IMR-90 (cell line): ENCODE results near the gene ACHE. TPM values are rescaled to one million over a fixed set of nuclear protein-coding genes. Genes with fewer than 3 reads are reported as not detected.

Experiments used
- ATAC-seq: fragments of 200-7000 bp; cut with Tn5 transposase; 2 replicates; pipeline ENCODE4 v1.9.1; 2020; ENCODE audit warnings: low read depth, mild to moderate bottlenecking, moderate library complexity
- BruUV-seq: library from RNA; stranded (reverse); fragments of 400-500 nt; replicated peaks from 2 replicates; lab custom pipeline; 2021; lab: Mats Ljungman, UMichigan
- CTCF ChIA-PET: fragments of 300-600 bp; formaldehyde crosslinking; extraction: SDS; loops from one replicate; lab custom pipeline; 2021; ENCODE audit warnings: antibody characterized with exemption; lab: Yijun Ruan, JAX
- POLR2A ChIA-PET: fragments of 300-600 bp; sonication (Branson Sonifier 250); formaldehyde crosslinking; loops from one replicate; lab custom pipeline; 2022; ENCODE audit warnings: antibody characterized with exemption; ENCODE audit not compliant: unreplicated experiment; lab: Charles Lee
- DNase-seq: peaks from one replicate; pipeline ENCODE4 v3.0.0; 2013
- H2AFZ ChIP-seq: replicated peaks from 2 replicates; pipeline ENCODE3; 2013; ENCODE audit warnings: low read length, mild to moderate bottlenecking; ENCODE audit not compliant: poor library complexity
- H2AK5ac ChIP-seq: 2 replicates; pipeline ENCODE4 v1.6.1; 2013; ENCODE audit warnings: low read depth, low read length, inconsistent platforms
- H2AK9ac ChIP-seq: replicated peaks from 2 replicates; pipeline ENCODE3; 2013; ENCODE audit warnings: mild to moderate bottlenecking, low read depth, low read length, moderate library complexity; ENCODE audit not compliant: poor library complexity
- H2BK120ac ChIP-seq: 2 replicates; pipeline ENCODE4 v1.6.1; 2013; ENCODE audit warnings: low read depth, low read length, inconsistent platforms
- H2BK15ac ChIP-seq: 3 replicates; pipeline ENCODE4 v1.6.1; 2013; ENCODE audit warnings: low read depth, low read length, inconsistent platforms
- H2BK20ac ChIP-seq: 2 replicates; pipeline ENCODE4 v1.6.1; 2013; ENCODE audit warnings: low read depth, mild to moderate bottlenecking, inconsistent platforms, low read length, moderate library complexity
- H2BK5ac ChIP-seq: 2 replicates; pipeline ENCODE4 v1.6.1; 2013; ENCODE audit warnings: mild to moderate bottlenecking, low read depth, low read length, inconsistent platforms; ENCODE audit not compliant: poor library complexity, severe bottlenecking
- H3K14ac ChIP-seq: replicated peaks from 2 replicates; pipeline ENCODE4 v1.6.1; 2013; ENCODE audit warnings: low read depth, low read length, inconsistent platforms
- H3K18ac ChIP-seq: 2 replicates; pipeline ENCODE4 v1.6.1; 2013; ENCODE audit warnings: low read depth, low read length, control low read depth
- H3K23ac ChIP-seq: 2 replicates; pipeline ENCODE4 v1.6.1; 2013; ENCODE audit warnings: low read depth, low read length, inconsistent platforms
- H3K27ac ChIP-seq: 2 replicates; pipeline ENCODE4 v1.5.1; 2013; ENCODE audit warnings: mild to moderate bottlenecking, control low read depth, low read length; ENCODE audit not compliant: insufficient read depth
- H3K27me3 ChIP-seq: 2 replicates; pipeline ENCODE4 v1.6.1; 2013; ENCODE audit warnings: low read length; ENCODE audit not compliant: control insufficient read depth, insufficient read depth
- H3K36me3 ChIP-seq: 2 replicates; pipeline ENCODE4 v1.6.1; 2013; ENCODE audit warnings: low read length, mixed read lengths; ENCODE audit not compliant: control insufficient read depth, insufficient read depth
- H3K4ac ChIP-seq: 2 replicates; pipeline ENCODE4 v1.6.1; 2013; ENCODE audit warnings: low read depth, low read length, inconsistent platforms
- H3K4me1 ChIP-seq: 2 replicates; pipeline ENCODE4 v1.6.1; 2013; ENCODE audit warnings: low read length, mixed read lengths; ENCODE audit not compliant: control insufficient read depth, insufficient read depth
- H3K4me2 ChIP-seq: 2 replicates; pipeline ENCODE4 v1.6.1; 2013; ENCODE audit warnings: low read depth, mild to moderate bottlenecking, control low read depth, low read length, moderate library complexity
- H3K4me3 ChIP-seq: 2 replicates; pipeline ENCODE4 v1.5.1; 2013; ENCODE audit warnings: low read depth, mild to moderate bottlenecking, control low read depth, low read length, moderate library complexity; ENCODE audit not compliant: insufficient read depth
- H3K56ac ChIP-seq: 2 replicates; pipeline ENCODE4 v1.6.1; 2013; ENCODE audit warnings: low read length, inconsistent platforms; ENCODE audit not compliant: insufficient read depth; ENCODE audit errors: extremely low read depth
- H3K79me1 ChIP-seq, 2 experiments: 2 replicates each; pipeline ENCODE4 v1.6.1; 2013; ENCODE audit warnings: low read length in 2 of 2, inconsistent platforms in 1 of 2, low read depth in 1 of 2
- H3K9ac ChIP-seq: 2 replicates; pipeline ENCODE4 v1.6.1; 2013; ENCODE audit warnings: low read depth, low read length, control low read depth
- H3K9me1 ChIP-seq: 2 replicates; pipeline ENCODE4 v1.6.1; 2013; ENCODE audit warnings: low read length, inconsistent platforms; ENCODE audit not compliant: insufficient read depth
- H3K9me3 ChIP-seq: 2 replicates; pipeline ENCODE4 v1.6.1; 2013; ENCODE audit warnings: low read length; ENCODE audit not compliant: control insufficient read depth, insufficient read depth
- H4K20me1 ChIP-seq: 2 replicates; pipeline ENCODE4 v1.6.1; 2013; ENCODE audit warnings: low read length, inconsistent platforms; ENCODE audit not compliant: insufficient read depth
- H4K5ac ChIP-seq: 2 replicates; pipeline ENCODE4 v1.6.1; 2013; ENCODE audit warnings: mild to moderate bottlenecking, low read depth, low read length, control low read depth
- H4K8ac ChIP-seq, 2 experiments: 2 replicates each; pipeline ENCODE4 v1.6.1; 2013; ENCODE audit warnings: low read depth in 2 of 2, low read length in 2 of 2, control low read depth in 1 of 2, inconsistent platforms in 1 of 2
- H4K91ac ChIP-seq: 2 replicates; pipeline ENCODE4 v1.6.1; 2013; ENCODE audit warnings: low read depth, low read length, inconsistent platforms; ENCODE audit not compliant: insufficient read depth
- CEBPB ChIP-seq: IDR thresholded peaks from 2 replicates; pipeline ENCODE4 v1.6.1; 2012; ENCODE audit warnings: low read depth, low read length, improper control_type of control experiment
- CHD1 ChIP-seq: IDR thresholded peaks from 2 replicates; pipeline ENCODE4 v1.6.1; 2012; ENCODE audit warnings: low read depth, low read length, improper control_type of control experiment
- FOS ChIP-seq: fragments of 150-350 bp; IDR thresholded peaks from 2 replicates; pipeline ENCODE4 v1.6.1; 2016; ENCODE audit warnings: low read depth, low read length
- MAZ ChIP-seq: IDR thresholded peaks from 2 replicates; pipeline ENCODE4 v1.6.1; 2012; ENCODE audit warnings: low read depth, mild to moderate bottlenecking, low read length, improper control_type of control experiment, moderate library complexity, borderline replicate concordance
- NFE2L2 ChIP-seq: fragments of 150-350 bp; IDR thresholded peaks from 2 replicates; pipeline ENCODE4 v1.6.1; 2016; ENCODE audit warnings: low read depth, mild to moderate bottlenecking, low read length
- RAD21 ChIP-seq: IDR thresholded peaks from 2 replicates; pipeline ENCODE4 v1.6.1; 2012; ENCODE audit warnings: low read length, improper control_type of control experiment
- RCOR1 ChIP-seq: IDR thresholded peaks from 2 replicates; pipeline ENCODE4 v1.6.1; 2012; ENCODE audit warnings: mild to moderate bottlenecking, low read length, improper control_type of control experiment; ENCODE audit not compliant: insufficient replicate concordance
- RFX5 ChIP-seq: IDR thresholded peaks from 2 replicates; pipeline ENCODE4 v1.8.0; 2012; ENCODE audit warnings: low read depth, mild to moderate bottlenecking, low read length, moderate library complexity
- SMC3 ChIP-seq: fragments of 150-350 bp; IDR thresholded peaks from 2 replicates; pipeline ENCODE4 v1.6.1; 2016; ENCODE audit warnings: low read depth, mild to moderate bottlenecking, antibody characterized with exemption, low read length, moderate library complexity
- WGBS, 2 experiments: methylation state at CpG; one replicate each; pipeline versions ENCODE4 v1.1.5 to v1.1.7; 2013; ENCODE audit warnings: missing lambda C conversion rate in 2 of 2; ENCODE audit not compliant: insufficient read length in 1 of 2; ENCODE audit errors: extremely low coverage in 2 of 2; 5-methylcytosine and 5-hydroxymethylcytosine counted together
- dilution Hi-C: fragments of 300-500 bp; cut with HindIII; formaldehyde crosslinking; loops from one replicate; pipeline ENCODE4 v1.14.3; 2018; ENCODE audit warnings: low sequenced_read_pairs; ENCODE audit not compliant: unreplicated experiment
- in situ Hi-C: fragments of 300-500 bp; cut with MboI; formaldehyde crosslinking; loops from 3 replicates; pipeline ENCODE4 v1.14.3; 2019; ENCODE audit warnings: low sequenced_read_pairs, inconsistent platforms, mixed read lengths
- intact Hi-C: fragments of 100-400 bp; cut with micrococcal nuclease; formaldehyde crosslinking; loops from 2 replicates; pipeline ENCODE4 v1.10.0; 2022
- polyA plus RNA-seq, 3 experiments: library from polyadenylated mRNA; depleted of rRNA; stranded (reverse); fragments of >200 nt; gene quantifications; 2 replicates each; pipeline ENCODE4 v1.2.3, GENCODE V29; 2012; ENCODE audit warnings: low replicate concordance in 1 of 3
- total RNA-seq: library from RNA; depleted of rRNA; stranded (reverse); fragments of >200 nt; gene quantifications from 2 replicates; pipeline ENCODE4 v1.2.3, GENCODE V29; 2012
- TF ChIP-seq, protein P1 (sequence below): fragments of 150-350 bp; IDR thresholded peaks from 2 replicates; pipeline ENCODE4 v1.6.1; 2016; ENCODE audit warnings: low read depth, mild to moderate bottlenecking, low read length, moderate library complexity, borderline replicate concordance
- TF ChIP-seq, protein P2 (sequence below): conservative IDR thresholded peaks from 2 replicates; pipeline ENCODE4 v1.5.1; 2012; ENCODE audit warnings: mild to moderate bottlenecking, low read depth, low read length, improper control_type of control experiment
- TF ChIP-seq, protein P3 (sequence below): fragments of 150-350 bp; IDR thresholded peaks from 2 replicates; pipeline ENCODE4 v1.6.1; 2017; ENCODE audit warnings: mild to moderate bottlenecking, antibody characterized with exemption, low read length, low read depth

The ACHE gene
- total and polyA plus RNA-seq, 2 of the 4 experiments (the other 2 are of a cell fraction), result 0.41 TPM; not detected in 1

DNA sequence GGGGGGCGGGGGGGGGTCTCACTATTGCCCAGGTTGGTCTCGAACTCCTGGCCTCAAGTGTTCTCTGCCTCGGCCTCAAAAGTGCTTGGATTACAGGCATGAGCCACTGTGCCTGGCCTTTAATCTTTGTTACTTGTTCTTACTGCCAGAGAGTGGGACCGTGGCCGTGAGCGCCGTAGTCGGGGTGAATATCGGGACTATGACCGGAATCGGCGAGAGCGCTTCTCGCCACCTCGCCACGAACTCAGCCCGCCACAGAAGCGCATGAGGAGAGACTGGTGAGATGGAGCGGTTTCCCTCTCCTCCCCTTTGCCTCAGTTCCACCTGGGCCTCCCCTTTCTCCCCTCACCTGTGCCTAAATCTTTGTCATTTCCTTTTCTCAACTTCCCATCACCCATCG lies 14.6 kb downstream of the ACHE start:
- no peaks in the 10 kb centered on the region for H3K27me3 ChIP-seq
- ATAC-seq (no peak), DNase-seq (no peak)
- peaks cover 48% of the 10 kb centered on the region for H4K20me1 ChIP-seq
- no peaks in the 10 kb centered on the region; the same call in 1 of the 2 replicates for H3K9me1 ChIP-seq
- H3K4me1 ChIP-seq, result peaks cover 4% of the 10 kb centered on the region; the same call in 1 of the 2 replicates
- no peak overlapping the region for H3K14ac ChIP-seq
- POLR2A ChIA-PET, result interaction anchor here (0.6 kb wide), 1 partner anchor 9 kb away, joined by 4 read pairs; no protein-coding TSS in a partner anchor
- peaks cover 70% of the 10 kb centered on the region for H3K36me3 ChIP-seq
- no peak overlapping the region for H2BK15ac ChIP-seq
- H2BK120ac ChIP-seq, result no peak overlapping the region
- H3K9me3 ChIP-seq, result no peaks in the 10 kb centered on the region
- no peak overlapping the region for H3K23ac ChIP-seq
- no peak overlapping the region for H3K4me3 ChIP-seq
- no peak overlapping the region for H3K56ac ChIP-seq
- no peak overlapping the region for H2BK5ac ChIP-seq
- H4K8ac ChIP-seq, result no peak overlapping the region
- intact Hi-C loops, result no loop called here
- 94% methylated on average over 6 of the region's 20 CpGs; no CpG with 5 or more reads in 1 of the 2 experiments for WGBS, 2 experiments
- H3K18ac ChIP-seq, result no peak overlapping the region
- no peak overlapping the region for H4K5ac ChIP-seq
- in situ Hi-C loops, result no loop called here
- CTCF ChIA-PET, result no interaction called here
- no peak overlapping the region for H3K4ac ChIP-seq
- H3K4me2 ChIP-seq, result no peak overlapping the region
- peaks cover 32 to 70% of the 10 kb centered on the region in 2 experiments for H3K79me1 ChIP-seq
- H2BK20ac ChIP-seq, result no peak overlapping the region
- H2AK9ac ChIP-seq, result peak overlapping the region; percentile 71
- no peak overlapping the region for H3K9ac ChIP-seq
- no peak overlapping the region for H3K27ac ChIP-seq
- H2AK5ac ChIP-seq, result no peak overlapping the region
- no TSS peak for BruUV-seq
- TF ChIP-seq MAZ (no peak), CEBPB (no peak), CHD1 (no peak), RAD21 (no peak), FOS (no peak), RFX5 (no peak), NFE2L2 (no peak), RCOR1 (no peak), SMC3 (no peak)
- TF ChIP-seq, protein P1, sequence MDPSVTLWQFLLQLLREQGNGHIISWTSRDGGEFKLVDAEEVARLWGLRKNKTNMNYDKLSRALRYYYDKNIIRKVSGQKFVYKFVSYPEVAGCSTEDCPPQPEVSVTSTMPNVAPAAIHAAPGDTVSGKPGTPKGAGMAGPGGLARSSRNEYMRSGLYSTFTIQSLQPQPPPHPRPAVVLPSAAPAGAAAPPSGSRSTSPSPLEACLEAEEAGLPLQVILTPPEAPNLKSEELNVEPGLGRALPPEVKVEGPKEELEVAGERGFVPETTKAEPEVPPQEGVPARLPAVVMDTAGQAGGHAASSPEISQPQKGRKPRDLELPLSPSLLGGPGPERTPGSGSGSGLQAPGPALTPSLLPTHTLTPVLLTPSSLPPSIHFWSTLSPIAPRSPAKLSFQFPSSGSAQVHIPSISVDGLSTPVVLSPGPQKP, result no peak
- TF ChIP-seq, protein P2, sequence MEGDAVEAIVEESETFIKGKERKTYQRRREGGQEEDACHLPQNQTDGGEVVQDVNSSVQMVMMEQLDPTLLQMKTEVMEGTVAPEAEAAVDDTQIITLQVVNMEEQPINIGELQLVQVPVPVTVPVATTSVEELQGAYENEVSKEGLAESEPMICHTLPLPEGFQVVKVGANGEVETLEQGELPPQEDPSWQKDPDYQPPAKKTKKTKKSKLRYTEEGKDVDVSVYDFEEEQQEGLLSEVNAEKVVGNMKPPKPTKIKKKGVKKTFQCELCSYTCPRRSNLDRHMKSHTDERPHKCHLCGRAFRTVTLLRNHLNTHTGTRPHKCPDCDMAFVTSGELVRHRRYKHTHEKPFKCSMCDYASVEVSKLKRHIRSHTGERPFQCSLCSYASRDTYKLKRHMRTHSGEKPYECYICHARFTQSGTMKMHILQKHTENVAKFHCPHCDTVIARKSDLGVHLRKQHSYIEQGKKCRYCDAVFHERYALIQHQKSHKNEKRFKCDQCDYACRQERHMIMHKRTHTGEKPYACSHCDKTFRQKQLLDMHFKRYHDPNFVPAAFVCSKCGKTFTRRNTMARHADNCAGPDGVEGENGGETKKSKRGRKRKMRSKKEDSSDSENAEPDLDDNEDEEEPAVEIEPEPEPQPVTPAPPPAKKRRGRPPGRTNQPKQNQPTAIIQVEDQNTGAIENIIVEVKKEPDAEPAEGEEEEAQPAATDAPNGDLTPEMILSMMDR, result no peak
- TF ChIP-seq, protein P3, sequence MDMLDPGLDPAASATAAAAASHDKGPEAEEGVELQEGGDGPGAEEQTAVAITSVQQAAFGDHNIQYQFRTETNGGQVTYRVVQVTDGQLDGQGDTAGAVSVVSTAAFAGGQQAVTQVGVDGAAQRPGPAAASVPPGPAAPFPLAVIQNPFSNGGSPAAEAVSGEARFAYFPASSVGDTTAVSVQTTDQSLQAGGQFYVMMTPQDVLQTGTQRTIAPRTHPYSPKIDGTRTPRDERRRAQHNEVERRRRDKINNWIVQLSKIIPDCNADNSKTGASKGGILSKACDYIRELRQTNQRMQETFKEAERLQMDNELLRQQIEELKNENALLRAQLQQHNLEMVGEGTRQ, result no peak
- H4K91ac ChIP-seq, result no peak overlapping the region
- no peak overlapping the region for H2AFZ ChIP-seq
- dilution Hi-C loops, result no loop called here
